Activated CD8-positive, alpha-beta T cell treated with anti-CD3 and anti-CD28 coated beads, Interleukin-2, amount 10 ng/mL, durations not matched to agents 7 days and 5 days (primary cell): ENCODE data around the gene SEH1L. TPM values are rescaled to one million over a fixed set of nuclear protein-coding genes. Genes with fewer than 3 reads are reported as not detected.
"Not testable (repeated sequence)": the region's sequence is repeated elsewhere in the genome, so short reads cannot be mapped to it uniquely, and the experiment has no call there.

Experiments used
- ATAC-seq: fragments of 150-1000 bp; cut with Tn5 transposase; one replicate; pipeline ENCODE4 v1.10.0; 2021; ENCODE audit warnings: moderate library complexity
- CTCF ChIA-PET: fragments of 350-600 bp; sonication (Branson Sonifier 250); formaldehyde crosslinking; loops from one replicate; lab custom pipeline; 2021; ENCODE audit warnings: antibody characterized with exemption; lab: Charles Lee
- POLR2A ChIA-PET: fragments of 350-600 bp; sonication (Branson Sonifier 250); formaldehyde crosslinking; loops from one replicate; lab custom pipeline; 2021; ENCODE audit warnings: antibody characterized with exemption; lab: Charles Lee
- DNase-seq: peaks from one replicate; pipeline ENCODE4 v3.0.0-alpha.2; 2020
- H3K27ac Mint-ChIP-seq: one replicate; pipeline ENCODE4 v1.8.0; 2021; ENCODE audit warnings: mild to moderate bottlenecking, mixed read lengths
- H3K27me3 Mint-ChIP-seq: one replicate; pipeline ENCODE4 v1.8.0; 2021; ENCODE audit warnings: low read depth, mixed read lengths
- H3K36me3 Mint-ChIP-seq: one replicate; pipeline ENCODE4 v1.8.0; 2021; ENCODE audit warnings: low read depth, mixed read lengths
- H3K4me1 Mint-ChIP-seq: one replicate; pipeline ENCODE4 v1.8.0; 2021; ENCODE audit warnings: low read depth, mixed read lengths
- H3K4me3 Mint-ChIP-seq: one replicate; pipeline ENCODE4 v1.8.0; 2021; ENCODE audit warnings: mild to moderate bottlenecking, mixed read lengths
- H3K9me3 Mint-ChIP-seq: one replicate; pipeline ENCODE4 v1.8.0; 2022; ENCODE audit warnings: mixed read lengths; ENCODE audit not compliant: insufficient read depth
- total RNA-seq, 2 experiments: library from RNA; stranded (reverse); gene quantifications; one replicate each; pipeline ENCODE4 v1.2.3, GENCODE V29; 2021

SEH1L gene
- total RNA-seq = 10 to 100 TPM; 58.6 to 62.3 TPM

DNA sequence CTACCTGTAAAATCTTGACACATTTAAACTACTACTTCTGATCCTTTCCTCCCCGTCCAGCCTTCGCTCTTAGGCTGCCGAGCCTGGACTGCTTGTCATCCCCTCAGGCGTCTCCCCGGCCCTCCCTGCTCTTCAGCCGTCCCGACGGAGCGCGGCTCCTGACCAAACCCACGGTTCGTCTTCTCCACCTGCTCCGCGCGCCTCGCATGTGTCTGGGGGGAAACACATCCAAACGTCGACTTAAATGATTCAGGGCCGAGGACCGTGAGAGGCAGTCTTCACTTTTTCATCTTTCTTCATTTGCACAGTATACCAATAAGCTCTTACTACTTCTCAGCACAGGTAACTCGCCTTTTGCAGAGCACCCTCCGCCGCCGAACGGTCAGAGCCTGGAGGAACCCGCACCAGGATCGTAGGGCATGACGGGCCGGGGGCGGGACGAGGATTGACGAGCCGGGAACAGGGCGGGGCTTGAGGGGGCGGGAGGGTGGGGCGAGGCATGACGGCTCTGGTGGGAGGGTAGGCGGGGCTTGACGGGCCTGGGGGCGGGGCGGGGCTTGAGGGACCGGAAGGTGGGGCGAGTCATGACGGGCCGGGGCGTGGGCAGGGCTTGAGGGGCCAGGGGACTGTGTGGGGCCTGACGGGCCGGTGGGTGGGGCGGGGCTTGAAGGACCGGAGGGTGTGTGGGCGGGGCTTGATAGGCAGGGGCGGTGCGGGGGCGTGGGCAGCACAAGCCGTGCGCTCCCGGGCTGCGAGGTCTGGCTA is at the start of gene SEH1L:
Gene SEH1L (plus strand): TSS at position 727 of the 765 bp plus-strand sequence. CDS start 111 bp downstream, outside the sequence.
- H3K9me3 Mint-ChIP-seq = no peaks in the 10 kb centered on the region
- ChIA-PET POLR2A (interaction anchor here (0.9 to 4.0 kb wide), 4 partner anchors 16 to 190 kb away, joined by 3 to 24 read pairs (median 4); partner anchors contain the start of gene CEP192), CTCF (no interaction called here)
- peaks cover 26% of the 10 kb centered on the region for H3K36me3 Mint-ChIP-seq
- no peaks in the 10 kb centered on the region for H3K27me3 Mint-ChIP-seq
- DNase-seq = peak; percentile 99
- ATAC-seq = peak; percentile 90
- H3K27ac Mint-ChIP-seq = peak within 1 kb of the TSS; percentile 98
- peaks cover 51% of the 10 kb centered on the region for H3K4me1 Mint-ChIP-seq
- H3K4me3 Mint-ChIP-seq = peak within 1 kb of the TSS; percentile 94

DNA sequence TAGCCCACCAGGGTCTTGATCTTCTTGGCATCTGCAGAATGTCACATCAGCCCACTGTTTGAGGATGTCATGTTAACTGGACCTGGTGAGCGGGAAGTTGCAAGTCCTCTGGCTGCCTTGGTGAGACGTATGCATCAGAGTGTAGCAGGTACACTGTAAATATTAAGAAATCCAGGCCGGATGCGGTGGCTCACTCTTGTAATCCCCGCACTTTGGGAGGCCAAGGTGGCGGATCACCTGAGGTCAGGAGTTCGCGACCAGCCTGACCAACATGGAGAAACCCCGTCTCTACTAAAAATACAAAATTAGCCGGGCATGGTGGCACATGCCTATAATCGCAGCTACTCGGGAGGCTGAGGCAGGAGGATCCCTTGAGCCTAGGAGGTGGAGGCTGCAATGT is 46.6 kb upstream of the SEH1L start:
- ATAC-seq, H3K36me3 Mint-ChIP-seq, POLR2A ChIA-PET, CTCF ChIA-PET, DNase-seq, H3K9me3 Mint-ChIP-seq, H3K4me1 Mint-ChIP-seq, H3K27ac Mint-ChIP-seq, H3K4me3 Mint-ChIP-seq: not testable (repeated sequence)
- peaks cover 25% of the 10 kb centered on the region for H3K27me3 Mint-ChIP-seq

DNA sequence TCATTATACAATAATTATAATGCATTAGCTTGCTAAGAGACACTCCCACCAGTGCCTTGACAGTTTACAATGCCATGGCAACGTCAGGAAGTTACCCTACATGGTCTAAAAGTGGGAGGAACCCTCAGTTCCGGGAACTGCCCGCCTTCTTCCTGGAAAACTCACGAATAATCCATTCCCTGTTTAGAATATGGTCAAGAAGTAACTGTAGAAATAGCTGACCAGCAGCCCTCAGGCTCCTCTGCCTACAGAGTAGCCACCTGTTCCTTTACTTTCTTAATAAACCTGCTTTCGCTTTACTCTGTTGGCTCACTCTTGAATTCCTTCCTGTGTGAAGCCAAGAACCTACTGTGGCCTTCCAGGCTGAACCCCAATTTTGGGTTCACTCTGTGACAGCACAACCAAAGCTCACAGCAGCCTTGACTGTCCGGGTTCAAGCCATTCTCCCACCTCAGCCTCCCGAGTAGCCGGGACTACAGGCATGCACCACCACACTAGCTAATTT is 43.7 kb upstream of the SEH1L start:
- Mint-ChIP-seq H3K4me3 (peak overlapping the region; percentile 59), H3K27me3 (peaks cover 14% of the 10 kb centered on the region), H3K36me3 (no peaks in the 10 kb centered on the region), H3K27ac (peak overlapping the region; percentile 84), H3K4me1 (peaks cover 8% of the 10 kb centered on the region), H3K9me3 (no peaks in the 10 kb centered on the region)
- DNase-seq (peak; percentile 84), ATAC-seq (peak; percentile 76)
- ChIA-PET CTCF (interaction anchor here (0.7 to 2.4 kb wide), 10 partner anchors 10 to 177 kb away, joined by 3 to 15 read pairs (median 4); no protein-coding TSS in a partner anchor), POLR2A (no interaction called here)

GRCh38 chr18:12906119-12906518 is 41.7 kb upstream of the SEH1L start:
- Mint-ChIP-seq H3K27ac (no peak overlapping the region), H3K36me3 (no peaks in the 10 kb centered on the region), H3K4me1 (peaks cover 12% of the 10 kb centered on the region), H3K9me3 (no peaks in the 10 kb centered on the region), H3K4me3 (no peak overlapping the region), H3K27me3 (peaks cover 11% of the 10 kb centered on the region)
- ChIA-PET POLR2A (no interaction called here), CTCF (interaction anchor here (1.0 kb wide), 1 partner anchor 12 kb away, joined by 5 read pairs; no protein-coding TSS in a partner anchor)
- ATAC-seq = no peak
- DNase-seq = no peak

DNA sequence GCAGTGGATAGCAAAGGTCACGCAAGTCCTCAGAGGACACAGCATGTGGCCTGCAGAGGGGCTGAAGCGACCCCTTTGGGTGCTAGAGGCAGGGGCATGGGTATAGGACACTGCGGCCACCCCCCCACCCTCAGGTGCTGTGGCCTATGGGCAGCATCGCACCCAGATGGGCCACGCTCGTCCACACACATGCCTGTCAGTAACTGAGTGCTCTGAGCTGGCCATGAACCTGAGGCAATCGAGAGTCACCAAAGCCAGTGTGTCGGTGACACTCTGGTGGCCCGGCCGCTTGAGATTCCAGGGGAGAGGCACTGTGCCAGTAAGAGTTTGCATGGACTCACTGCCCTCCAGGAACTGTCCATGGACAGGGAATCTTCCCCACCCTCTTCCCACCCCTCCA is 41.0 kb upstream of the SEH1L start:
- H3K27ac Mint-ChIP-seq = no peak overlapping the region
- ATAC-seq (no peak), DNase-seq (no peak)
- ChIA-PET POLR2A (interaction anchor here (0.5 kb wide), 1 partner anchor 821 kb away, joined by 4 read pairs; no protein-coding TSS in a partner anchor), CTCF (no interaction called here)
- H3K4me1 Mint-ChIP-seq = peaks cover 15% of the 10 kb centered on the region
- no peak overlapping the region for H3K4me3 Mint-ChIP-seq
- H3K9me3 Mint-ChIP-seq = no peaks in the 10 kb centered on the region
- peaks cover 9% of the 10 kb centered on the region for H3K27me3 Mint-ChIP-seq
- H3K36me3 Mint-ChIP-seq = no peaks in the 10 kb centered on the region

- POLR2A ChIA-PET = interaction anchor here (0.5 kb wide), 1 partner anchor 820 kb away, joined by 4 read pairs; no protein-coding TSS in a partner anchor
- no peak overlapping the region for H3K27ac Mint-ChIP-seq
- CTCF ChIA-PET = interaction anchor here (1.4 to 1.7 kb wide), 2 partner anchors 14 to 27 kb away, joined by 3 to 5 read pairs; no protein-coding TSS in a partner anchor
- no peak overlapping the region for H3K4me3 Mint-ChIP-seq
- no peak for ATAC-seq
- peaks cover 15% of the 10 kb centered on the region for H3K4me1 Mint-ChIP-seq
- H3K27me3 Mint-ChIP-seq = peaks cover 5% of the 10 kb centered on the region
- no peaks in the 10 kb centered on the region for H3K9me3 Mint-ChIP-seq
- no peak for DNase-seq
- H3K36me3 Mint-ChIP-seq = no peaks in the 10 kb centered on the region
These were observed 40.4 kb upstream of the SEH1L start for GRCh38 chr18:12907258-12907925.

DNA sequence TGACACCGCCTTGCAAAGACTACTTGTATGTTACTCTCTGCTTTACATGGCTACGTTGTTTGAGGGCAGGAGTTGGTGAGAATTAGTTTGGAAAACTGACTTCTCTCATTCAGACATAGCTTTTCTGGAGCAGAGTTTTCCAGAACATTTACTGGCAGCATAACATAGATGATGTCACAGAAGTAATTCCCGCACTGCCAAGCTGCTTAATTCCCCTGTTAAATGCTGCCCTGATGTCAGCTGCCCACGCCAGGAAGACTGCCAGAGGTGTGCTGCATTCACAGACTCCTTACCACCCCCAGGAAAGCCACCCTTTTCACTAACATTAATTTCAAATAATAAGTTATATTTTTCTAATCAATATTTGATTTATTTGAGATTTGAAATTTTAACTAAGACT is 39.1 kb upstream of the SEH1L start:
- DNase-seq (no peak), ATAC-seq (no peak)
- Mint-ChIP-seq H3K4me3 (no peak overlapping the region), H3K27me3 (peaks cover 8% of the 10 kb centered on the region), H3K9me3 (peaks cover 4% of the 10 kb centered on the region), H3K27ac (no peak overlapping the region), H3K36me3 (peaks cover 2% of the 10 kb centered on the region), H3K4me1 (peaks cover 16% of the 10 kb centered on the region)
- ChIA-PET POLR2A (no interaction called here), CTCF (interaction anchor here (1.7 kb wide), 1 partner anchor 16 kb away, joined by 5 read pairs; no protein-coding TSS in a partner anchor)

GRCh38 chr18:12911025-12911928 is 36.5 kb upstream of the SEH1L start:
- H3K4me1 Mint-ChIP-seq = peaks cover 10% of the 10 kb centered on the region
- peaks cover 4% of the 10 kb centered on the region for H3K9me3 Mint-ChIP-seq
- DNase-seq = peak; percentile 62
- peak overlapping the region; percentile 30 for H3K27ac Mint-ChIP-seq
- H3K4me3 Mint-ChIP-seq = peak overlapping the region; percentile 45
- CTCF ChIA-PET = interaction anchor here (0.6 to 1.3 kb wide), 2 partner anchors 20 to 80 kb away, joined by 3 to 4 read pairs; no protein-coding TSS in a partner anchor
- H3K27me3 Mint-ChIP-seq = peaks cover 8% of the 10 kb centered on the region
- H3K36me3 Mint-ChIP-seq = peaks cover 2% of the 10 kb centered on the region
- POLR2A ChIA-PET = interaction anchor here (0.6 to 1.0 kb wide), 2 partner anchors 135 to 145 kb away, joined by 3 read pairs; no protein-coding TSS in a partner anchor
- ATAC-seq = peak; percentile 96

- CTCF ChIA-PET = interaction anchor here (1.3 kb wide), 1 partner anchor 21 kb away, joined by 4 read pairs; no protein-coding TSS in a partner anchor
- ATAC-seq = no peak
- peaks cover 4% of the 10 kb centered on the region for H3K9me3 Mint-ChIP-seq
- H3K27ac Mint-ChIP-seq = no peak overlapping the region
- DNase-seq = no peak
- peaks cover 2% of the 10 kb centered on the region for H3K36me3 Mint-ChIP-seq
- POLR2A ChIA-PET = interaction anchor here (0.6 to 1.5 kb wide), 3 partner anchors 9 to 146 kb away, joined by 3 to 5 read pairs (median 3); no protein-coding TSS in a partner anchor
- peaks cover 8% of the 10 kb centered on the region for H3K27me3 Mint-ChIP-seq
- peaks cover 10% of the 10 kb centered on the region for H3K4me1 Mint-ChIP-seq
- no peak overlapping the region for H3K4me3 Mint-ChIP-seq
These were observed 35.7 kb upstream of the SEH1L start for GRCh38 chr18:12911929-12912703.

DNA sequence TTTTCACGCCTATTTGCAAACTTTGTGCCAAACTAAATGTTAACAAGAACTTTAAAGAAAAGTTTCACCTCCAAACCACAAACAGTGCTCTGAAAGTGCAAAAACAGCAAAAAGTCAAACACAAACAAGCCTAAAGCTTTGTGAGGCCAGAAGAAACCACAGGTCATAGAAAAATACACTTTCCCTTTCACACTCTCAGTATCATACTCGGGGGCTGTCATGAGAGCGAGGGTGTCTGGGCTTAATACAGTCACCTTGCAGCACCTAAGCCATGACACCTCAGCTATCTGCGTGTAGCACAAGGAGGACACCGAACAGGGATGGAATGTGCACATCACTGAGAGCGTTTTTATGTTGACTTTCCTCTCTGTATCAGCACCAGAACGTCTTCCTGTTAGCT is 26.6 kb upstream of the SEH1L start:
- Mint-ChIP-seq H3K9me3 (no peaks in the 10 kb centered on the region), H3K4me1 (peaks cover 18% of the 10 kb centered on the region), H3K27me3 (peaks cover 6% of the 10 kb centered on the region), H3K27ac (peak overlapping the region; percentile 67), H3K36me3 (no peaks in the 10 kb centered on the region), H3K4me3 (peak overlapping the region; percentile 22)
- DNase-seq (peak; percentile 50), ATAC-seq (peak; percentile 90)
- ChIA-PET POLR2A (interaction anchor here (0.6 to 1.3 kb wide), 2 partner anchors 8 to 146 kb away, joined by 3 to 5 read pairs; no protein-coding TSS in a partner anchor), CTCF (interaction anchor here (1.3 to 2.8 kb wide), 7 partner anchors 14 to 529 kb away, joined by 3 to 29 read pairs (median 7); no protein-coding TSS in a partner anchor)
